Measurements from ENCODE around the gene SPAAR.

SPAAR gene

GRCh38 chr9:35905051-35905781, 4.1 kb upstream of the SPAAR start:
- Histone ChIP-seq H3K9me3 (ENCODE audit: insufficient read depth, low read length) (no peaks in the 10 kb centered on the region), H3K4me3 (ENCODE audit: insufficient read depth, low read length, poor library complexity, severe bottlenecking) (no peak overlapping the region), H3K9ac (ENCODE audit: low read length) (no peak overlapping the region), H3K27me3 (ENCODE audit: low read length) (no peaks in the 10 kb centered on the region), H3K9me2 (replicated peaks; ENCODE audit: insufficient read depth, low read length) (no peaks in the 10 kb centered on the region), H3K27ac (ENCODE audit: low read depth, low read length) (no peak overlapping the region), H3K36me3 (ENCODE audit: low read length) (no peaks in the 10 kb centered on the region), H4K20me1 (ENCODE audit: low read depth, low read length) (no peaks in the 10 kb centered on the region), H3K4me2 (ENCODE audit: low read depth, low read length, poor library complexity, severe bottlenecking) (no peak overlapping the region), H3K79me2 (ENCODE audit: insufficient read depth, low read length) (no peaks in the 10 kb centered on the region), H2AFZ (ENCODE audit: low read depth, low read length, severe bottlenecking) (no peak overlapping the region), H3F3A (ENCODE audit: insufficient read depth) (no peaks in the 10 kb centered on the region)
- TF ChIP-seq CTCF (IDR thresholded peaks at IDR 0.05; ENCODE audit: insufficient read depth, low read length, poor library complexity, severe bottlenecking) (no peak), EZH2phosphoT487 (conservative IDR thresholded peaks at IDR 0.05; ENCODE audit: low read length) (no peak)

- H3K4me3 ChIP-seq (ENCODE audit: insufficient read depth, low read length, poor library complexity, severe bottlenecking): no peak within 1 kb of the TSS
- no peak within 1 kb of the TSS for H3K27ac ChIP-seq (ENCODE audit: low read depth, low read length)
- no peak within 1 kb of the TSS for H3K9ac ChIP-seq (ENCODE audit: low read length)
These were observed 3.2 kb upstream of the SPAAR start, which contains the start of gene HRCT1 for GRCh38 chr9:35905912-35906679. Gene HRCT1, plus strand, starts transcription at chr9:35906202. Its CDS starts 86 bp downstream, at chr9:35906288.

GRCh38 chr9:35906923-35907699, 2.2 kb upstream of the SPAAR start:
- Histone ChIP-seq H3K9ac (ENCODE audit: low read length) (no peak overlapping the region), H3K4me2 (ENCODE audit: low read depth, low read length, poor library complexity, severe bottlenecking) (no peak overlapping the region)

More at GRCh38 chr9:35905912-35906679, 3.2 kb upstream of the SPAAR start, which contains the start of gene HRCT1:
- no peaks in the 10 kb centered on the region for H3K79me2 ChIP-seq (ENCODE audit: insufficient read depth, low read length)
- no peaks in the 10 kb centered on the region for H3K9me2 ChIP-seq (replicated peaks; ENCODE audit: insufficient read depth, low read length)
- no peaks in the 10 kb centered on the region for H3K9me3 ChIP-seq (ENCODE audit: insufficient read depth, low read length)
- no peak within 1 kb of the TSS for H3K4me2 ChIP-seq (ENCODE audit: low read depth, low read length, poor library complexity, severe bottlenecking)
- H3K27me3 ChIP-seq (ENCODE audit: low read length): no peaks in the 10 kb centered on the region
- H3F3A ChIP-seq (ENCODE audit: insufficient read depth): no peaks in the 10 kb centered on the region
- TF ChIP-seq CTCF (IDR thresholded peaks at IDR 0.05; ENCODE audit: insufficient read depth, low read length, poor library complexity, severe bottlenecking) (no peak), EZH2phosphoT487 (conservative IDR thresholded peaks at IDR 0.05; ENCODE audit: low read length) (no peak)
- no peak within 1 kb of the TSS for H2AFZ ChIP-seq (ENCODE audit: low read depth, low read length, severe bottlenecking)
- no peaks in the 10 kb centered on the region for H3K36me3 ChIP-seq (ENCODE audit: low read length)
- no peaks in the 10 kb centered on the region for H4K20me1 ChIP-seq (ENCODE audit: low read depth, low read length)

More at GRCh38 chr9:35906923-35907699, 2.2 kb upstream of the SPAAR start:
- H3K36me3 ChIP-seq (ENCODE audit: low read length): no peaks in the 10 kb centered on the region
- no peak overlapping the region for H2AFZ ChIP-seq (ENCODE audit: low read depth, low read length, severe bottlenecking)
- TF ChIP-seq CTCF (IDR thresholded peaks at IDR 0.05; ENCODE audit: insufficient read depth, low read length, poor library complexity, severe bottlenecking) (no peak), EZH2phosphoT487 (conservative IDR thresholded peaks at IDR 0.05; ENCODE audit: low read length) (no peak)
- H3K9me2 ChIP-seq (replicated peaks; ENCODE audit: insufficient read depth, low read length): no peaks in the 10 kb centered on the region
- H3K4me3 ChIP-seq (ENCODE audit: insufficient read depth, low read length, poor library complexity, severe bottlenecking): no peak overlapping the region
- no peaks in the 10 kb centered on the region for H3F3A ChIP-seq (ENCODE audit: insufficient read depth)
- no peaks in the 10 kb centered on the region for H3K27me3 ChIP-seq (ENCODE audit: low read length)
- H3K9me3 ChIP-seq (ENCODE audit: insufficient read depth, low read length): no peaks in the 10 kb centered on the region
- no peaks in the 10 kb centered on the region for H3K79me2 ChIP-seq (ENCODE audit: insufficient read depth, low read length)
- H3K27ac ChIP-seq (ENCODE audit: low read depth, low read length): no peak overlapping the region
- H4K20me1 ChIP-seq (ENCODE audit: low read depth, low read length): no peaks in the 10 kb centered on the region

Data from SU-DHL-6 (cell line).